HCT116 (cell line): ENCODE data around the gene MDFIC2. TPM values are rescaled to one million over a fixed set of nuclear protein-coding genes. Genes with fewer than 3 reads are reported as not detected.

Source experiments
- ATAC-seq: fragments of 200-7000 bp; cut with Tn5 transposase; 2 replicates; pipeline ENCODE4 v1.9.1; 2020; ENCODE audit warnings: mild to moderate bottlenecking, moderate library complexity
- BruUV-seq: library from RNA; stranded (reverse); fragments of 400-500 nt; replicated peaks from 2 replicates; lab custom pipeline; 2021; lab: Mats Ljungman, UMichigan
- CTCF ChIA-PET: fragments of 300-600 bp; sonication (Branson Sonifier 250); formaldehyde crosslinking; loops from one replicate; lab custom pipeline; 2021; ENCODE audit warnings: antibody characterized with exemption; lab: Charles Lee
- POLR2A ChIA-PET: fragments of 300-600, 350-600 bp; sonication (Branson Sonifier 250); formaldehyde crosslinking; loops from one replicate; lab custom pipeline; 2021; ENCODE audit warnings: antibody characterized with exemption; lab: Charles Lee
- RAD21 ChIA-PET, 2 experiments: fragments of 300-600 bp; sonication (Branson Sonifier 250); formaldehyde crosslinking; loops; one replicate each; lab custom pipeline; 2023; ENCODE audit warnings: low total read pairs in 2 of 2; ENCODE audit not compliant: uncharacterized antibody in 2 of 2, unreplicated experiment in 2 of 2, low non-redundant PET in 1 of 2; lab: Charles Lee
- DNase-seq: peaks from one replicate; pipeline ENCODE4 v3.0.0-alpha.2; 2010; ENCODE audit warnings: low read depth, low spot score
- H2AFZ ChIP-seq: fragments of 200-600 bp; shearing (Covaris generic), sonication (generic); 2 replicates; pipeline ENCODE4 v1.6.1; 2017; ENCODE audit warnings: low read depth, mixed run types, mixed read lengths, antibody characterized with exemption, low read length; ENCODE audit not compliant: poor library complexity, severe bottlenecking
- H3K27ac ChIP-seq: 2 replicates; pipeline ENCODE4 v1.5.1; 2012; ENCODE audit warnings: low read depth, low read length
- H3K27me3 ChIP-seq: fragments of 200-600 bp; sonication (generic); 2 replicates; pipeline ENCODE4 v1.6.1; 2016; ENCODE audit warnings: mixed run types, low read length, mixed read lengths; ENCODE audit not compliant: insufficient read depth
- H3K36me3 ChIP-seq, 2 experiments: fragments of 200-500 bp in 1 of 2; fragments of 200-600 bp in 1 of 2; sonication (Bioruptor generic) in 1 of 2; sonication (generic) in 1 of 2; 2 replicates each; pipeline versions ENCODE4 v1.5.1 to v1.6.1; 2014 to 2016; ENCODE audit warnings: low read length in 2 of 2, inconsistent platforms in 1 of 2, mixed read lengths in 1 of 2, mixed run types in 1 of 2; ENCODE audit not compliant: insufficient read depth in 2 of 2, control insufficient read depth in 1 of 2
- H3K4me1 ChIP-seq, 2 experiments: fragments of 200-600 bp in 1 of 2; sonication (generic) in 1 of 2; 2 replicates each; pipeline versions ENCODE4 v1.5.1 to v1.6.1; 2012 to 2017; ENCODE audit warnings: low read length in 2 of 2, inconsistent platforms in 1 of 2, mild to moderate bottlenecking in 1 of 2, mixed read lengths in 1 of 2, mixed run types in 1 of 2, moderate library complexity in 1 of 2; ENCODE audit not compliant: insufficient read depth in 2 of 2, control insufficient read depth in 1 of 2
- H3K4me2 ChIP-seq: fragments of 200-600 bp; sonication (generic); 2 replicates; pipeline ENCODE4 v1.6.1; 2017; ENCODE audit warnings: mixed run types, low read length, mixed read lengths
- H3K4me3 ChIP-seq, 2 experiments: fragments of 200-600 bp in 1 of 2; sonication (generic) in 1 of 2; replicated peaks in 1 of 2; 2 replicates each; pipeline ENCODE4 v1.5.1; 2011 to 2016; ENCODE audit warnings: low read length in 2 of 2, control low read depth in 1 of 2, low read depth in 1 of 2, mild to moderate bottlenecking in 1 of 2, mixed read lengths in 1 of 2, mixed run types in 1 of 2
- H3K79me2 ChIP-seq: fragments of 200-600 bp; sonication (generic); 2 replicates; pipeline ENCODE4 v1.6.1; 2017; ENCODE audit warnings: mild to moderate bottlenecking, mixed run types, low read length, moderate library complexity, mixed read lengths; ENCODE audit not compliant: insufficient read depth
- H3K9ac ChIP-seq: fragments of 200-600 bp; sonication (generic); 2 replicates; pipeline ENCODE4 v1.6.1; 2016; ENCODE audit warnings: low read length, mixed read lengths
- H3K9me2 ChIP-seq: fragments of 200-600 bp; sonication (generic), shearing (Covaris generic); 2 replicates; pipeline ENCODE4 v1.6.1; 2017; ENCODE audit warnings: mixed run types, mild to moderate bottlenecking, moderate library complexity; ENCODE audit not compliant: insufficient read depth
- H3K9me3 ChIP-seq, 2 experiments: fragments of 200-500 bp in 1 of 2; fragments of 200-600 bp in 1 of 2; sonication (Bioruptor generic) in 1 of 2; sonication (generic) in 1 of 2; 2 replicates each; pipeline ENCODE4 v1.6.1; 2014 to 2017; ENCODE audit warnings: low read length in 2 of 2, mixed read lengths in 2 of 2, inconsistent platforms in 1 of 2, low read depth in 1 of 2, mild to moderate bottlenecking in 1 of 2, mixed run types in 1 of 2, moderate library complexity in 1 of 2; ENCODE audit not compliant: control insufficient read depth in 1 of 2, insufficient read depth in 1 of 2
- H4K20me1 ChIP-seq: fragments of 200-600 bp; sonication (generic), shearing (Covaris generic); 2 replicates; pipeline ENCODE4 v1.6.1; 2017; ENCODE audit warnings: mixed run types, mild to moderate bottlenecking, moderate library complexity; ENCODE audit not compliant: insufficient read depth
- CEBPB ChIP-seq: IDR thresholded peaks from 2 replicates; pipeline ENCODE4 v1.6.1; 2012; ENCODE audit warnings: low read depth
- EGR1 ChIP-seq: IDR thresholded peaks from 2 replicates; pipeline ENCODE4 v1.6.1; 2012; ENCODE audit warnings: low read depth
- ELF1 ChIP-seq: IDR thresholded peaks from 2 replicates; pipeline ENCODE4 v1.6.1; 2012; ENCODE audit warnings: low read depth, borderline replicate concordance
- EZH2 ChIP-seq: fragments of 200-600 bp; sonication (generic); IDR thresholded peaks from 2 replicates; pipeline ENCODE4 v1.6.1; 2017; ENCODE audit warnings: antibody characterized with exemption, mixed run types
- EZH2phosphoT487 ChIP-seq: fragments of 200-600 bp; IDR thresholded peaks from 2 replicates; pipeline ENCODE4 v1.6.1; 2018; ENCODE audit warnings: antibody characterized with exemption, borderline replicate concordance
- FOSL1 ChIP-seq: IDR thresholded peaks from 2 replicates; pipeline ENCODE4 v1.6.1; 2012; ENCODE audit warnings: low read depth
- JUND ChIP-seq: IDR thresholded peaks from 2 replicates; pipeline ENCODE4 v1.6.1; 2012
- MAX ChIP-seq: IDR thresholded peaks from 2 replicates; pipeline ENCODE4 v1.6.1; 2012
- POLR2A ChIP-seq: IDR thresholded peaks from 2 replicates; pipeline ENCODE4 v1.7.0; 2011; ENCODE audit warnings: borderline replicate concordance; ENCODE audit not compliant: insufficient read depth, insufficient read length; ENCODE audit errors: extremely low read depth
- POLR2AphosphoS5 ChIP-seq: IDR thresholded peaks from 2 replicates; pipeline ENCODE4 v1.6.1; 2011; ENCODE audit warnings: mild to moderate bottlenecking, low read depth, low read length, moderate library complexity
- RAD21 ChIP-seq: IDR thresholded peaks from 2 replicates; pipeline ENCODE4 v1.6.1; 2012; ENCODE audit warnings: low read depth, mild to moderate bottlenecking
- REST ChIP-seq: IDR thresholded peaks from 2 replicates; pipeline ENCODE4 v1.6.1; 2012; ENCODE audit warnings: low read depth
- SIN3A ChIP-seq: IDR thresholded peaks from 2 replicates; pipeline ENCODE4 v1.6.1; 2012; ENCODE audit warnings: low read depth
- SRF ChIP-seq: IDR thresholded peaks from 2 replicates; pipeline ENCODE4 v1.6.1; 2012; ENCODE audit warnings: low read depth
- TCF7L2 ChIP-seq: IDR thresholded peaks from 2 replicates; pipeline ENCODE4 v1.7.0; 2011; ENCODE audit warnings: borderline replicate concordance, inconsistent platforms; ENCODE audit not compliant: insufficient read depth, insufficient read length; ENCODE audit errors: extremely low read depth
- YY1 ChIP-seq: IDR thresholded peaks from 2 replicates; pipeline ENCODE4 v1.6.1; 2011; ENCODE audit warnings: low read length, low read depth, moderate library complexity, mild to moderate bottlenecking; ENCODE audit not compliant: insufficient replicate concordance; ENCODE audit errors: extremely low read depth
- ZBTB33 ChIP-seq: IDR thresholded peaks from 2 replicates; pipeline ENCODE4 v1.6.1; 2011; ENCODE audit warnings: mild to moderate bottlenecking, low read length, moderate library complexity; ENCODE audit not compliant: insufficient replicate concordance; ENCODE audit errors: extremely low read depth
- ZFX ChIP-seq: fragments of 450-650 bp; IDR thresholded peaks from 2 replicates; pipeline ENCODE4 v1.6.1; 2017
- ZNF274 ChIP-seq: fragments of 200-500 bp; sonication (Bioruptor generic); IDR thresholded peaks from 2 replicates; pipeline ENCODE4 v1.6.1; 2014; ENCODE audit warnings: mild to moderate bottlenecking, low read depth, low read length, inconsistent platforms
- intact Hi-C: fragments of 100-400 bp; cut with micrococcal nuclease; formaldehyde crosslinking; loops from 2 replicates; pipeline ENCODE4 v1.10.0; 2022
- total RNA-seq: library from RNA; stranded (reverse); gene quantifications from one replicate; pipeline ENCODE4 v1.2.1, GENCODE V29; 2021; ENCODE audit not compliant: unreplicated experiment

The MDFIC2 gene
- total RNA-seq, 1 experiment from 2014 or later: not detected

- TF ChIP-seq TCF7L2 (no peak), ZBTB33 (no peak), YY1 (no peak), CEBPB (no peak), SIN3A (no peak), MAX (no peak), EZH2phosphoT487 (no peak), JUND (no peak), ZFX (no peak), SRF (no peak), POLR2A (no peak), EZH2 (no peak), ELF1 (no peak)
- TF ChIP-seq, all 23 proteins: peak for 0
Measured at GRCh38 chr3:70272798-70273197, 39.6 kb downstream of the MDFIC2 start (continued).

- no peak for ATAC-seq
Measured at GRCh38 chr3:70264122-70264780, 48.2 kb downstream of the MDFIC2 start.

More at GRCh38 chr3:70264122-70264780, 48.2 kb downstream of the MDFIC2 start:
- Histone ChIP-seq H3K4me2 (no peak overlapping the region), H3K9ac (no peak overlapping the region), H2AFZ (no peak overlapping the region), H3K4me1 (no peaks in the 10 kb centered on the region), H3K36me3 (no peaks in the 10 kb centered on the region), H3K4me3 (no peak overlapping the region), H3K9me2 (no peaks in the 10 kb centered on the region), H4K20me1 (no peaks in the 10 kb centered on the region), H3K27me3 (no peaks in the 10 kb centered on the region), H3K9me3 (no peaks in the 10 kb centered on the region; a peak in 2 of 4 replicates), H3K79me2 (no peaks in the 10 kb centered on the region), H3K27ac (no peak overlapping the region)
- TF ChIP-seq REST: no peak
- TF ChIP-seq YY1: no peak
- no peak for TF ChIP-seq MAX
- TF ChIP-seq ZFX: no peak
- TF ChIP-seq EGR1: no peak
- TF ChIP-seq EZH2phosphoT487: no peak
- no peak for TF ChIP-seq JUND
- no peak for TF ChIP-seq ZNF274
- TF ChIP-seq RAD21: no peak
- TF ChIP-seq FOSL1: no peak
- no peak for TF ChIP-seq POLR2AphosphoS5
- no peak for TF ChIP-seq POLR2A
- ChIA-PET RAD21 (no interaction called here), CTCF (no interaction called here), POLR2A (no interaction called here)
- intact Hi-C loops: no loop called here
- DNase-seq: no peak
- no TSS peak for BruUV-seq
